ENCODE data around the gene MYO3B.

MYO3B gene

GRCh38 chr2:170502361-170503130, 324.6 kb downstream of the MYO3B start:
- H3K27ac ChIP-seq: no peak overlapping the region
- TF ChIP-seq ZFX (IDR thresholded peaks at IDR 0.05): no peak
- no peak for TF ChIP-seq CTCF (conservative IDR thresholded peaks at IDR 0.05)

DNA sequence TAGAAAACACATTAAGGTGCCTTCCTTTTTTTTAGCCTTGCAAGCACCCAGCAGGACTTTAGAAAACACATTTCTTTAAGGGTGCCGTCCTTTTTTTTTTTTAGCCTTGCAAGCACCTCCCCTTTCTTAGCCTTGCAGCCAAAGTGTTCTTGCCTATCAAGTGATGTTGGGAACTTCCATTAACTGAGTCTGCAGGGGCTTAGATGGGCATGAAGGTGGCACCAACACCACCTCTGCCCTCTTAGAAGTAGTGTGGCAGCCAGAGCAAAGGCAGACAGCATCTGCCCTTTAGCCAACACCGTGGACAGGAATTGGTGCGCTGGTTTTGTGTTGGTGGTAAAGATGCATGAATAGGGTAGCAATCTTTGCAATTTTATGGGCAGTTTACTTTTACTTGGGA, 325.6 kb downstream of the MYO3B start:
- no peak overlapping the region for H3K27ac ChIP-seq
- TF ChIP-seq ZFX (IDR thresholded peaks at IDR 0.05) (no peak), CTCF (conservative IDR thresholded peaks at IDR 0.05) (no peak)

- no peak overlapping the region for H3K27ac ChIP-seq
- no peak for TF ChIP-seq ZFX (IDR thresholded peaks at IDR 0.05)
Observed at GRCh38 chr2:170503971-170504809, 326.2 kb downstream of the MYO3B start.

- no peak overlapping the region for H3K27ac ChIP-seq
- TF ChIP-seq CTCF (conservative IDR thresholded peaks at IDR 0.05) (no peak), ZFX (IDR thresholded peaks at IDR 0.05) (no peak)
Observed at GRCh38 chr2:170504810-170505145, 326.8 kb downstream of the MYO3B start.

- TF ChIP-seq CTCF (conservative IDR thresholded peaks at IDR 0.05) (no peak), ZFX (IDR thresholded peaks at IDR 0.05) (no peak)
- H3K27ac ChIP-seq: no peak overlapping the region
Observed at GRCh38 chr2:170505631-170506275, 327.8 kb downstream of the MYO3B start.

- no peak overlapping the region for H3K27ac ChIP-seq
- TF ChIP-seq ZFX (IDR thresholded peaks at IDR 0.05): no peak
- no peak for TF ChIP-seq CTCF (conservative IDR thresholded peaks at IDR 0.05)
Observed at GRCh38 chr2:170509452-170510193, 331.7 kb downstream of the MYO3B start.

DNA sequence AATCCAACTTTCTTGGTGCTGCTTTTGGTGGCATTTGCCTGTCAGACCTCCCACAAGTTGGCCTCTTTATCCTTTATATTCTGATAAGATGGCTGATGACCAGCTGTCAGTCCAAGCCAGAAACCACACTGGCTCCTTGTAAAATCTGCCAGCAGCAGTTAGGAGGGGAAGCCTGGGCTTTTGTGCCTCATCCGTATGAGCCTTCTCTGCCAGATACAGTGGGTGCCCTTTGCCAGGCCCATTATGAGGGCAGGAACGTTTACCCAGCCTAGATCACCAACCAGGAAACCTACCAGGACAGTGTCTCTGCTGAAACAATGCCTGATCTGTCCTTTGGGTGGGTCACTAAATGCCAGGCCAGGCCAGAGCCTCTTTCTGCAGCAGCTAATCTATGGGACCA, 334.3 kb downstream of the MYO3B start:
- TF ChIP-seq CTCF (conservative IDR thresholded peaks at IDR 0.05) (no peak), ZFX (IDR thresholded peaks at IDR 0.05) (no peak)
- no peak overlapping the region for H3K27ac ChIP-seq
